Liver (tissue), 9 donors: ENCODE data around the gene SLA2. TPM values are rescaled to one million over a fixed set of nuclear protein-coding genes. Genes with fewer than 3 reads are reported as not detected.
A peak's percentile ranks its signal among the peaks of the same experiment; 100 is the strongest.

ENCODE experiments used
- DNase-seq: peaks from one replicate; pipeline ENCODE4 v3.0.0-alpha.2; 2017; ENCODE audit warnings: low spot score
- H3K27ac ChIP-seq, 2 donors: one replicate each; pipeline ENCODE4 v1.7.0; 2013; ENCODE audit warnings: inconsistent platforms in 2 of 2, low read length in 2 of 2, control low read depth in 1 of 2, low read depth in 1 of 2, mild to moderate bottlenecking in 1 of 2
- H3K27me3 ChIP-seq, 4 donors: one replicate each; pipeline versions ENCODE4 v1.6.1 to v1.7.0; 2013; ENCODE audit warnings: low read length in 3 of 4, inconsistent platforms in 1 of 4, mild to moderate bottlenecking in 1 of 4, moderate library complexity in 1 of 4; ENCODE audit not compliant: control insufficient read depth in 4 of 4, insufficient read depth in 4 of 4
- H3K36me3 ChIP-seq, 4 donors: one replicate each; pipeline versions ENCODE4 v1.6.1 to v1.7.0; 2013; ENCODE audit warnings: low read length in 3 of 4, mild to moderate bottlenecking in 3 of 4, low read depth in 1 of 4, moderate library complexity in 1 of 4; ENCODE audit not compliant: control insufficient read depth in 4 of 4, insufficient read depth in 3 of 4
- H3K4me1 ChIP-seq, 4 donors: one replicate each; pipeline versions ENCODE4 v1.6.1 to v1.7.0; 2013; ENCODE audit warnings: low read length in 3 of 4, mild to moderate bottlenecking in 3 of 4, moderate library complexity in 1 of 4; ENCODE audit not compliant: control insufficient read depth in 4 of 4, insufficient read depth in 4 of 4
- H3K4me3 ChIP-seq, 3 donors: one replicate each; pipeline versions ENCODE4 v1.6.1 to v1.7.0; 2013; ENCODE audit warnings: low read length in 3 of 3, control low read depth in 1 of 3, low read depth in 1 of 3, mild to moderate bottlenecking in 1 of 3
- H3K9ac ChIP-seq, 2 donors: one replicate each; pipeline ENCODE4 v1.7.0; 2013; ENCODE audit warnings: low read length in 2 of 2, mild to moderate bottlenecking in 2 of 2, moderate library complexity in 2 of 2, control low read depth in 1 of 2, low read depth in 1 of 2
- H3K9me3 ChIP-seq, 4 donors: one replicate each; pipeline versions ENCODE4 v1.6.1 to v1.7.0; 2013; ENCODE audit warnings: low read length in 3 of 4; ENCODE audit not compliant: control insufficient read depth in 4 of 4
- ATF3 ChIP-seq: IDR thresholded peaks from 2 replicates; pipeline ENCODE4 v1.6.1; 2016; ENCODE audit warnings: antibody characterized with exemption
- CTCF ChIP-seq: fragments of 150-350 bp; IDR thresholded peaks from 2 replicates; pipeline ENCODE4 v1.5.1; 2017; ENCODE audit warnings: improper control_type of control experiment, low read depth, low read length; ENCODE audit not compliant: missing input control
- EGR1 ChIP-seq, 2 donors: IDR thresholded peaks; 2 replicates each; pipeline ENCODE4 v1.6.1; 2016 to 2018; ENCODE audit warnings: antibody characterized with exemption in 2 of 2, low read depth in 2 of 2
- FOXA1 ChIP-seq: IDR thresholded peaks from 2 replicates; pipeline ENCODE4 v1.6.1; 2016; ENCODE audit warnings: antibody characterized with exemption
- FOXA2 ChIP-seq: IDR thresholded peaks from 2 replicates; pipeline ENCODE4 v1.6.1; 2016; ENCODE audit warnings: antibody characterized with exemption
- GABPA ChIP-seq, 2 donors: IDR thresholded peaks in 1 of 2; conservative IDR thresholded peaks in 1 of 2; 2 replicates each; pipeline ENCODE4 v1.6.1; 2016; ENCODE audit warnings: antibody characterized with exemption in 2 of 2, mild to moderate bottlenecking in 1 of 2, moderate library complexity in 1 of 2
- HNF4A ChIP-seq, 2 donors: conservative IDR thresholded peaks; 2 replicates each; pipeline ENCODE4 v1.6.1; 2016; ENCODE audit warnings: antibody characterized with exemption in 2 of 2, mild to moderate bottlenecking in 2 of 2
- JUND ChIP-seq, 2 donors: IDR thresholded peaks; 2 replicates each; pipeline ENCODE4 v1.6.1; 2016; ENCODE audit warnings: antibody characterized with exemption in 2 of 2
- NR2F2 ChIP-seq: IDR thresholded peaks from 2 replicates; pipeline ENCODE4 v1.6.1; 2016; ENCODE audit warnings: antibody characterized with exemption
- RAD21 ChIP-seq, 2 donors: IDR thresholded peaks; 2 replicates each; pipeline ENCODE4 v1.6.1; 2016; ENCODE audit warnings: antibody characterized with exemption in 2 of 2, mild to moderate bottlenecking in 2 of 2
- REST ChIP-seq: IDR thresholded peaks from 2 replicates; pipeline ENCODE4 v1.6.1; 2016; ENCODE audit warnings: antibody characterized with exemption, mild to moderate bottlenecking
- RXRA ChIP-seq, 2 donors: IDR thresholded peaks; 2 replicates each; pipeline ENCODE4 v1.6.1; 2017 to 2018; ENCODE audit warnings: antibody characterized with exemption in 2 of 2, mild to moderate bottlenecking in 1 of 2
- SP1 ChIP-seq: IDR thresholded peaks from 2 replicates; pipeline ENCODE4 v1.6.1; 2018; ENCODE audit warnings: antibody characterized with exemption, mild to moderate bottlenecking
- TAF1 ChIP-seq: conservative IDR thresholded peaks from 2 replicates; pipeline ENCODE4 v1.6.1; 2016; ENCODE audit warnings: antibody characterized with exemption, mild to moderate bottlenecking
- YY1 ChIP-seq: IDR thresholded peaks from 2 replicates; pipeline ENCODE4 v1.6.1; 2016; ENCODE audit warnings: antibody characterized with exemption, mild to moderate bottlenecking
- ZBTB33 ChIP-seq: IDR thresholded peaks from 2 replicates; pipeline ENCODE4 v1.6.1; 2016; ENCODE audit warnings: antibody characterized with exemption
- WGBS: extraction: QIAGEN DNeasy Blood & Tissue Kit; methylation state at CpG from one replicate; pipeline ENCODE4 v1.1.7; 2013; 5-methylcytosine and 5-hydroxymethylcytosine counted together
- polyA plus RNA-seq, 2 donors: library from polyadenylated mRNA; stranded (reverse) in 1 of 2; unstranded in 1 of 2; fragments of 200-250 nt in 1 of 2; fragments of >200 nt in 1 of 2; fragmentation: Nextera tagmentation in 1 of 2; extraction: Ambion mirVana in 1 of 2; gene quantifications; one replicate each; pipeline versions ENCODE4 v1.2.1 to v1.2.3, GENCODE V29; 2013 to 2015
- total RNA-seq, 2 donors: library from RNA; depleted of rRNA; stranded (reverse); fragments of >200 nt; gene quantifications; one replicate each; pipeline ENCODE4 v1.2.3, GENCODE V29; 2014
- donor health status: healthy.
- donor health status: healthy.
- donor health status: healthy.
- donor health status: healthy.
- donor health status: healthy.

The SLA2 gene
- total and polyA plus RNA-seq, 4 donors, result 0.18 to 1.6 (median 0.41) TPM

- no peaks in the 10 kb centered on the region for H3K9me3 ChIP-seq
- peaks cover 10 to 26% (median 17%) of the 10 kb centered on the region in 4 donors for H3K36me3 ChIP-seq
- H3K27ac ChIP-seq, result peak overlapping the region; percentile 87 to 91
- under 1% methylated on average over 31 of the region's 31 CpGs for WGBS
- no peak for DNase-seq
- peaks cover 0 to 24% (median 17%) of the 10 kb centered on the region in 4 donors for H3K4me1 ChIP-seq
- H3K27me3 ChIP-seq, result no peaks in the 10 kb centered on the region
- H3K9ac ChIP-seq, result peak overlapping the region; percentile 75 to 86
- peak overlapping the region; percentile 96 to 100 (median 97) for H3K4me3 ChIP-seq
- TF ChIP-seq JUND (IDR thresholded peaks at IDR 0.05) (no peak), RXRA (IDR thresholded peaks at IDR 0.05) (peak; percentile 46 to 61), ATF3 (no peak), EGR1 (IDR thresholded peaks at IDR 0.05; ENCODE audit: low read depth in 2 of 2) (peak in 1 of 2 donors; percentile 32), CTCF (no peak), FOXA2 (no peak), GABPA (IDR thresholded peaks at IDR 0.05 in 1 of 2, conservative IDR thresholded peaks at IDR 0.05 in 1 of 2) (peak; percentile 32 to 72), RAD21 (IDR thresholded peaks at IDR 0.05) (peak in 1 of 2 donors; percentile 13), TAF1 (no peak), NR2F2 (no peak), SP1 (peak; percentile 23), HNF4A (conservative IDR thresholded peaks at IDR 0.05) (peak; percentile 49 to 56), FOXA1 (no peak), YY1 (peak; percentile 26), ZBTB33 (no peak), REST (peak; percentile 46)
Observed at GRCh38 chr20:36606158-36607066, 39.6 kb downstream of the SLA2 start.
